ENCODE results near the gene SAMMSON.

Gene SAMMSON

GRCh38 chr3:69999140-70000027 is at the start of gene SAMMSON:
Gene SAMMSON (plus strand): TSS chr3:69999733.
- TF ChIP-seq CTCF (IDR thresholded peaks at IDR 0.05), result no peak
- Histone ChIP-seq H3K4me3 (ENCODE audit: low read depth, low read length) (no peak within 1 kb of the TSS), H3K27me3 (ENCODE audit: control insufficient read depth, insufficient read depth, low read length) (no peaks in the 10 kb centered on the region)

GRCh38 chr3:69951616-69952015 is 47.9 kb upstream of the SAMMSON start:
- no peak overlapping the region for H3K27ac ChIP-seq
- no peaks in the 10 kb centered on the region for H3K4me1 ChIP-seq
- H3K36me3 ChIP-seq (ENCODE audit: control insufficient read depth, insufficient read depth, low read length), result no peaks in the 10 kb centered on the region
- no peaks in the 10 kb centered on the region for H3K27me3 ChIP-seq (ENCODE audit: control insufficient read depth, insufficient read depth, low read length)
- no peak for TF ChIP-seq CTCF (IDR thresholded peaks at IDR 0.05)
- no peaks in the 10 kb centered on the region for H3K79me2 ChIP-seq
- H3K9ac ChIP-seq, result no peak overlapping the region
- no peak overlapping the region for H3K4me2 ChIP-seq (ENCODE audit: low read length)
- H2AFZ ChIP-seq, result no peak overlapping the region
- H3K4me3 ChIP-seq (ENCODE audit: low read depth, low read length), result no peak overlapping the region
- no peaks in the 10 kb centered on the region for H3K9me3 ChIP-seq (ENCODE audit: control insufficient read depth, low read length)

More at GRCh38 chr3:69999140-70000027, at the start of gene SAMMSON:
- no peak within 1 kb of the TSS for H3K27ac ChIP-seq
- no peaks in the 10 kb centered on the region for H3K4me1 ChIP-seq
- H3K9ac ChIP-seq, result no peak within 1 kb of the TSS
- no peak within 1 kb of the TSS for H3K4me2 ChIP-seq (ENCODE audit: low read length)
- no peak within 1 kb of the TSS for H2AFZ ChIP-seq
- no peaks in the 10 kb centered on the region for H3K79me2 ChIP-seq
- no peaks in the 10 kb centered on the region for H3K9me3 ChIP-seq (ENCODE audit: control insufficient read depth, low read length)
- H3K36me3 ChIP-seq (ENCODE audit: control insufficient read depth, insufficient read depth, low read length), result no peaks in the 10 kb centered on the region

GRCh38 chr3:69959581-69959980 is 40.0 kb upstream of the SAMMSON start:
- no peak overlapping the region for H2AFZ ChIP-seq
- H3K79me2 ChIP-seq, result no peaks in the 10 kb centered on the region
- no peaks in the 10 kb centered on the region for H3K36me3 ChIP-seq (ENCODE audit: control insufficient read depth, insufficient read depth, low read length)
- no peak overlapping the region for H3K4me2 ChIP-seq (ENCODE audit: low read length)
- H3K4me1 ChIP-seq, result no peaks in the 10 kb centered on the region
- no peak overlapping the region for H3K4me3 ChIP-seq (ENCODE audit: low read depth, low read length)
- no peaks in the 10 kb centered on the region for H3K9me3 ChIP-seq (ENCODE audit: control insufficient read depth, low read length)
- H3K9ac ChIP-seq, result no peak overlapping the region
- H3K27me3 ChIP-seq (ENCODE audit: control insufficient read depth, insufficient read depth, low read length), result no peaks in the 10 kb centered on the region
- TF ChIP-seq CTCF (IDR thresholded peaks at IDR 0.05), result no peak
- no peak overlapping the region for H3K27ac ChIP-seq

GRCh38 chr3:69961706-69962439 is 37.7 kb upstream of the SAMMSON start:
- H3K4me2 ChIP-seq (ENCODE audit: low read length), result no peak overlapping the region

More at GRCh38 chr3:69961706-69962439, 37.7 kb upstream of the SAMMSON start:
- Histone ChIP-seq H3K36me3 (ENCODE audit: control insufficient read depth, insufficient read depth, low read length) (no peaks in the 10 kb centered on the region), H3K79me2 (no peaks in the 10 kb centered on the region), H3K9me3 (ENCODE audit: control insufficient read depth, low read length) (no peaks in the 10 kb centered on the region), H3K27ac (no peak overlapping the region), H3K9ac (no peak overlapping the region), H2AFZ (no peak overlapping the region), H3K27me3 (ENCODE audit: control insufficient read depth, insufficient read depth, low read length) (no peaks in the 10 kb centered on the region), H3K4me1 (no peaks in the 10 kb centered on the region), H3K4me3 (ENCODE audit: low read depth, low read length) (no peak overlapping the region)
- TF ChIP-seq CTCF (IDR thresholded peaks at IDR 0.05), result no peak

Measured in parathyroid adenoma (tissue), 2 donors.